Endothelial cell of umbilical vein (primary cell): ENCODE data around the gene UNC45A. TPM values are rescaled to one million over a fixed set of nuclear protein-coding genes. Genes with fewer than 3 reads are reported as not detected.
A peak's percentile ranks its signal among the peaks of the same experiment; 100 is the strongest.

Experiments
- BruUV-seq: library from RNA; stranded (reverse); fragments of 400-500 nt; replicated peaks from 2 replicates; lab custom pipeline; 2021; lab: Mats Ljungman, UMichigan
- CTCF ChIA-PET: fragments of 300-600, 350-600 bp; sonication (Branson Sonifier 250); formaldehyde crosslinking; loops from one replicate; lab custom pipeline; 2021; ENCODE audit warnings: antibody characterized with exemption, inconsistent platforms; lab: Charles Lee
- POLR2A ChIA-PET: fragments of 300-600, 350-600 bp; sonication (Branson Sonifier 250); formaldehyde crosslinking; loops from one replicate; lab custom pipeline; 2021; ENCODE audit warnings: antibody characterized with exemption, inconsistent platforms; lab: Charles Lee
- DNase-seq: peaks from one replicate; pipeline ENCODE4 v3.0.0-alpha.2; 2011; ENCODE audit warnings: low read depth, low spot score
- FAIRE-seq: peaks from 2 replicates; lab custom pipeline; 2011; peaks lifted over from hg19 to GRCh38; lab: Jason Lieb, UNC
- H2AFZ ChIP-seq: 2 replicates; pipeline ENCODE4 v1.6.0; 2012; ENCODE audit warnings: low read depth, low read length, control low read depth, inconsistent platforms
- H3K27ac ChIP-seq: 2 replicates; pipeline ENCODE4 v1.5.1; 2011; ENCODE audit warnings: low read depth, mild to moderate bottlenecking, control low read depth, low read length, moderate library complexity; ENCODE audit not compliant: insufficient read depth
- H3K27me3 ChIP-seq, 2 experiments: 2 replicates each; pipeline versions ENCODE4 v1.6.0 to v1.6.1; 2011; ENCODE audit warnings: low read length in 2 of 2, mixed read lengths in 1 of 2; ENCODE audit not compliant: control insufficient read depth in 2 of 2, insufficient read depth in 2 of 2
- H3K36me3 ChIP-seq, 2 experiments: 2 replicates in 1 of 2; 3 replicates in 1 of 2; pipeline ENCODE4 v1.5.1; 2011; ENCODE audit warnings: low read length in 2 of 2, mild to moderate bottlenecking in 1 of 2, moderate library complexity in 1 of 2; ENCODE audit not compliant: control insufficient read depth in 2 of 2, insufficient read depth in 2 of 2; ENCODE audit errors: extremely low read depth in 1 of 2
- H3K4me1 ChIP-seq: 3 replicates; pipeline ENCODE4 v1.5.1; 2011; ENCODE audit warnings: mild to moderate bottlenecking, low read length; ENCODE audit not compliant: control insufficient read depth, insufficient read depth; ENCODE audit errors: extremely low read depth
- H3K4me2 ChIP-seq: 2 replicates; pipeline ENCODE4 v1.6.1; 2011; ENCODE audit warnings: low read length, control low read depth, mixed read lengths; ENCODE audit not compliant: insufficient read depth
- H3K4me3 ChIP-seq, 3 experiments: fragments of 200-600 bp in 1 of 3; sonication (generic), shearing (Covaris generic) in 1 of 3; replicated peaks in 1 of 3; 2 replicates each; pipeline ENCODE4 v1.5.1; 2011 to 2016; ENCODE audit warnings: control low read depth in 3 of 3, low read length in 3 of 3, mild to moderate bottlenecking in 2 of 3, inconsistent platforms in 1 of 3, low read depth in 1 of 3, moderate library complexity in 1 of 3; ENCODE audit not compliant: insufficient read depth in 1 of 3
- H3K79me2 ChIP-seq: 2 replicates; pipeline ENCODE4 v1.6.0; 2012; ENCODE audit warnings: low read length, inconsistent platforms; ENCODE audit not compliant: control insufficient read depth, insufficient read depth
- H3K9ac ChIP-seq: replicated peaks from 2 replicates; pipeline ENCODE3; 2011; ENCODE audit warnings: low read length, control low read depth; ENCODE audit not compliant: insufficient read depth; ENCODE audit errors: extremely low read depth
- H3K9me1 ChIP-seq: replicated peaks from 3 replicates; pipeline ENCODE4 v1.6.0; 2011; ENCODE audit warnings: mild to moderate bottlenecking, low read length; ENCODE audit not compliant: control insufficient read depth, insufficient read depth; ENCODE audit errors: extremely low read depth
- H3K9me3 ChIP-seq: replicated peaks from 2 replicates; pipeline ENCODE4 v1.5.1; 2012; ENCODE audit warnings: low read length, inconsistent platforms; ENCODE audit not compliant: control insufficient read depth, insufficient read depth
- H4K20me1 ChIP-seq: replicated peaks from 2 replicates; pipeline ENCODE3; 2011; ENCODE audit warnings: mild to moderate bottlenecking, low read length; ENCODE audit not compliant: control insufficient read depth, insufficient read depth; ENCODE audit errors: extremely low read depth
- EZH2 ChIP-seq: IDR thresholded peaks from 2 replicates; pipeline ENCODE4 v1.6.1; 2012; ENCODE audit warnings: borderline replicate concordance, low read depth, mild to moderate bottlenecking, moderate library complexity, low read length, inconsistent platforms; ENCODE audit not compliant: severe bottlenecking
- FOS ChIP-seq: IDR thresholded peaks from 2 replicates; pipeline ENCODE4 v1.6.1; 2011; ENCODE audit warnings: mild to moderate bottlenecking, low read length, moderate library complexity, borderline replicate concordance; ENCODE audit not compliant: insufficient read depth
- GATA2 ChIP-seq: IDR thresholded peaks from 2 replicates; pipeline ENCODE4 v1.7.0; 2011; ENCODE audit warnings: low read depth, mild to moderate bottlenecking, moderate library complexity, mixed read lengths, low read length; ENCODE audit not compliant: insufficient read length, insufficient read depth
- JUN ChIP-seq: IDR thresholded peaks from 2 replicates; pipeline ENCODE4 v1.6.1; 2011; ENCODE audit warnings: borderline replicate concordance, low read depth; ENCODE audit not compliant: insufficient read length, insufficient read depth
- MYC ChIP-seq: IDR thresholded peaks from one replicate; pipeline ENCODE4 v1.6.1; 2011; ENCODE audit warnings: mild to moderate bottlenecking, low read depth, low read length
- POLR2A ChIP-seq: IDR thresholded peaks from 2 replicates; pipeline ENCODE4 v1.6.1; 2012; ENCODE audit warnings: low read depth, mild to moderate bottlenecking, control low read depth, low read length
- POLR2AphosphoS5 ChIP-seq: IDR thresholded peaks from 2 replicates; pipeline ENCODE4 v1.6.1; 2012; ENCODE audit warnings: low read depth, mild to moderate bottlenecking, control low read depth, low read length, moderate library complexity; ENCODE audit not compliant: insufficient read depth
- dilution Hi-C: fragments of 300-500 bp; cut with MboI; formaldehyde crosslinking; loops from one replicate; pipeline ENCODE4 v1.15.0; 2019; ENCODE audit warnings: low sequenced_read_pairs; ENCODE audit not compliant: extremely low pct_ligation_motif_present
- intact Hi-C: fragments of 100-400 bp; cut with micrococcal nuclease; formaldehyde crosslinking; loops from one replicate; pipeline ENCODE4 v1.10.0; 2022
- polyA plus RNA-seq, 4 experiments: library from polyadenylated mRNA; depleted of rRNA in 3 of 4; stranded (reverse) in 3 of 4; unstranded in 1 of 4; fragments of >200 nt; gene quantifications; 2 replicates each; pipeline versions ENCODE4 v1.2.1 to v1.2.3, GENCODE V29; 2011 to 2012; ENCODE audit warnings: missing spikeins in 1 of 4
- total RNA-seq: library from RNA; stranded (reverse); gene quantifications from 2 replicates; pipeline ENCODE4 v1.2.3, GENCODE V29; 2021
- TF ChIP-seq, protein P1 (sequence below), 2 donors: IDR thresholded peaks; 1 replicate in 1 of 2; 2 replicates in 1 of 2; pipeline ENCODE4 v1.5.1; 2011; ENCODE audit warnings: low read length in 2 of 2, mild to moderate bottlenecking in 2 of 2, moderate library complexity in 2 of 2, control low read depth in 1 of 2, inconsistent platforms in 1 of 2, low read depth in 1 of 2; ENCODE audit not compliant: insufficient read depth in 1 of 2; ENCODE audit errors: extremely low read depth in 1 of 2
- TF ChIP-seq, protein P2 (sequence below): IDR thresholded peaks from 2 replicates; pipeline ENCODE4 v1.6.1; 2011; ENCODE audit not compliant: insufficient read depth, insufficient read length

UNC45A gene
- total and polyA plus RNA-seq, 2 donors (not counting 3 experiments of a cell fraction or from before 2014, with no cell fraction given): 103 to 106 TPM

DNA sequence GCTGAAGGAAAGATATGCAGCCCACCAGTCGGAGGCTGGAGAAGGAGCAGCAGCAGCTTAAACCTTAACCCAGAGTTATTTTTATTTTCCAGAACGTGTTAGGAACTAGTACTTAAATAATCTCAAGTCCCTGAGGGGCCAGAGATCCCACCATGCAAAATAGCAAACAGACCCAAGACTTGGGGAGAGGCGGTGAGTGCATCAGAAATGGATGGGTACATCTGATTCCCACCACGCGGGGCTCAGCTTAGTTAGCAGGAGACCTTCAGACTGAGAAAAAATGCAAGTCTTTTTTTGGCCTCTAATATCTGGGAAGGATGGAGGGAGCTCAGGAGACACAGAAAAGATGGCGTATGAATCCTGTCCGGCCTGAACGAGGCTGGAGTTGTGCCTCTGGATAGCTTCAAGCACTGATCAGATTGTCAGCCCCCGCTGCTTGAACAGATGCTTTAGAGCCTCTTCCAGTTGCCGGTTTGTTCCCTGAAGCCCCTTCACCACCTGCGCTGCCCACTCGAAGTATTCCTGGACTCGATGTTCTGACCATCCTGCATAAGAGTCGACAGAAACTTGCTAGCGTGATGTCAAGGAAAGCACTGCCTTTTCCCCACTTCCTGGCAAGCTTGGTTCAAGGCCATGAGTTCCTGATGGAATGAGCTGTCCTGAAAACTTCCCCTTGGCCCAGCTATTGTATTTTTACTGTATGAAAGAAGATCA, 4.1 kb upstream of the UNC45A start:
- no peak overlapping the region for H3K4me3 ChIP-seq
- H3K4me1 ChIP-seq: peaks cover 27% of the 10 kb centered on the region
- no peak overlapping the region for H3K9ac ChIP-seq
- H3K36me3 ChIP-seq: no peaks in the 10 kb centered on the region
- peak; percentile 39 for DNase-seq
- dilution Hi-C loops: no loop called here
- POLR2A ChIA-PET: interaction anchor here (0.6 kb wide), 1 partner anchor 720 kb away, joined by 3 read pairs; no protein-coding TSS in a partner anchor
- peak overlapping the region; percentile 6 for H2AFZ ChIP-seq
- no peaks in the 10 kb centered on the region for H3K9me3 ChIP-seq
- BruUV-seq: no TSS peak
- peaks cover 6% of the 10 kb centered on the region for H3K79me2 ChIP-seq
- CTCF ChIA-PET: interaction anchor here (0.5 to 8.1 kb wide), 14 partner anchors 9 to 610 kb away, joined by 3 to 66 read pairs (median 8); partner anchors contain the start of genes MAN2A2 and RCCD1
- no peaks in the 10 kb centered on the region for H3K27me3 ChIP-seq
- intact Hi-C loops: loop anchor here (1.0 to 5.0 kb wide), 2 partner anchors 29 to 429 kb away; no protein-coding TSS in a partner anchor
- TF ChIP-seq JUN (no peak), POLR2A (no peak), GATA2 (no peak), POLR2AphosphoS5 (no peak), EZH2 (no peak), FOS (no peak), MYC (no peak)
- TF ChIP-seq, protein P1, sequence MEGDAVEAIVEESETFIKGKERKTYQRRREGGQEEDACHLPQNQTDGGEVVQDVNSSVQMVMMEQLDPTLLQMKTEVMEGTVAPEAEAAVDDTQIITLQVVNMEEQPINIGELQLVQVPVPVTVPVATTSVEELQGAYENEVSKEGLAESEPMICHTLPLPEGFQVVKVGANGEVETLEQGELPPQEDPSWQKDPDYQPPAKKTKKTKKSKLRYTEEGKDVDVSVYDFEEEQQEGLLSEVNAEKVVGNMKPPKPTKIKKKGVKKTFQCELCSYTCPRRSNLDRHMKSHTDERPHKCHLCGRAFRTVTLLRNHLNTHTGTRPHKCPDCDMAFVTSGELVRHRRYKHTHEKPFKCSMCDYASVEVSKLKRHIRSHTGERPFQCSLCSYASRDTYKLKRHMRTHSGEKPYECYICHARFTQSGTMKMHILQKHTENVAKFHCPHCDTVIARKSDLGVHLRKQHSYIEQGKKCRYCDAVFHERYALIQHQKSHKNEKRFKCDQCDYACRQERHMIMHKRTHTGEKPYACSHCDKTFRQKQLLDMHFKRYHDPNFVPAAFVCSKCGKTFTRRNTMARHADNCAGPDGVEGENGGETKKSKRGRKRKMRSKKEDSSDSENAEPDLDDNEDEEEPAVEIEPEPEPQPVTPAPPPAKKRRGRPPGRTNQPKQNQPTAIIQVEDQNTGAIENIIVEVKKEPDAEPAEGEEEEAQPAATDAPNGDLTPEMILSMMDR (IDR thresholded peaks at IDR 0.05; ENCODE audit: extremely low read depth in 1 of 2, insufficient read depth in 1 of 2, low read depth in 1 of 2, low read length in 2 of 2): no peak
- TF ChIP-seq, protein P2, sequence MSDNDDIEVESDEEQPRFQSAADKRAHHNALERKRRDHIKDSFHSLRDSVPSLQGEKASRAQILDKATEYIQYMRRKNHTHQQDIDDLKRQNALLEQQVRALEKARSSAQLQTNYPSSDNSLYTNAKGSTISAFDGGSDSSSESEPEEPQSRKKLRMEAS: no peak
- peak overlapping the region; percentile 56 for H3K4me2 ChIP-seq
- peak; percentile 90 for FAIRE-seq
- H3K9me1 ChIP-seq: no peaks in the 10 kb centered on the region
- no peak overlapping the region for H3K27ac ChIP-seq
- no peaks in the 10 kb centered on the region for H4K20me1 ChIP-seq
